ENCODE measurements around the gene MBD6. TPM values are rescaled to one million over a fixed set of nuclear protein-coding genes. Genes with fewer than 3 reads are reported as not detected.
"Not testable (repeated sequence)": the region's sequence is repeated elsewhere in the genome, so short reads cannot be mapped to it uniquely, and the experiment has no call there.

MBD6 gene
- total RNA-seq, 1 experiment from 2014 or later = 140 TPM

DNA sequence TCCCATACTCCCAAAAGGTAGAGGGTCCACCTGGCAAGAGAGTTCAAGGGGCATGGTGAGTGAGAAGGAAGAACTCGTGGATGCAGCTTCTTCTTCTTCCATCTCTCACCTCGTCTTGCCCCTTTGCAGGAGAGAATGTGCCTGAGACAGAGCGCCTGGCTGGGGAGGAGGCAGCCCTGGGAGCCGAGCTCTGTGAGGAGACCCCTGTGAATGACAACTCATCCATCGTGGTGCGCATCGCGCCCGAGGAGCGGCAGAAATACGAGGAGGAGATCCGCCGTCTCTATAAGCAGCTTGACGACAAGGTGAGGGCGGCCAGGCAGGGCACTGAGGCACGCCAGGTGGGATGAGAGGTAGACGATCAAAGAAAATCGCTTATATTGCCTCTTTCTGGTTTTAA lies 47.2 kb downstream of the MBD6 start:
- intact Hi-C loops (cut with micrococcal nuclease; ENCODE audit: unreplicated experiment) = no loop called here
- Histone ChIP-seq H3K36me3 (ENCODE audit: insufficient read depth, low read length, poor library complexity, severe bottlenecking) (no peaks in the 10 kb centered on the region), H3K27me3 (replicated peaks; ENCODE audit: insufficient read depth, low read depth, low read length, poor library complexity) (no peaks in the 10 kb centered on the region), H3K27ac (ENCODE audit: low read depth, low read length, poor library complexity, severe bottlenecking) (no peak overlapping the region), H3K4me1 (ENCODE audit: insufficient read depth, low read length, poor library complexity, severe bottlenecking) (no peaks in the 10 kb centered on the region), H3K4me3 (ENCODE audit: low read depth, low read length, poor library complexity, severe bottlenecking) (no peak overlapping the region), H3K9me3 (ENCODE audit: low read depth, low read length, poor library complexity, severe bottlenecking) (no peaks in the 10 kb centered on the region)
- TF ChIP-seq EZH2 (IDR thresholded peaks at IDR 0.05; ENCODE audit: borderline replicate concordance, low read depth, low read length, poor library complexity, severe bottlenecking) = no peak
- TF ChIP-seq CTCF (conservative IDR thresholded peaks at IDR 0.05; ENCODE audit: low read depth, low read length) = no peak
- ChIA-PET CTCF (no interaction called here), POLR2A (ENCODE audit: low non-redundant PET) (no interaction called here)
- DNase-seq (ENCODE audit: low spot score) = no peak
- BruUV-seq (replicated peaks) = no TSS peak

DNA sequence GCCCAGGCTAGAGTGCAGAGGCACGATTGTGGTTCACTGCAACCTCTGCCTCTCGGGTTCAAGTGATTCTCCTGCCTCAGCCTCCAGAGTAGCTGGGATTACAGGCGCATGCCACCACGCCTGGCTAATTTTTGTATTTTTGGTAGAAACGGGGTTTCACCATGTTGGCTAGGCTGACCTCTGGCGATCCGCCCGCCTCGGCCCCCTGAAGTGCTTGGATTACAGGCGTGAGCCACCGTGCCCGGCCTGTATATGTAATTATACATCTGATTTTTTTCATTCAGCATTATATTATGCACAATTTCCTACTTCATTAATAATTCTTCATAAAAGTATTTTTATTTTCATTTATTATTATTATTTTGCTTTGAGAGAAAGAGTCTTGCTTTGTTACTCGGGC lies 47.8 kb downstream of the MBD6 start:
- H3K36me3 ChIP-seq (ENCODE audit: insufficient read depth, low read length, poor library complexity, severe bottlenecking); BruUV-seq (replicated peaks); H3K27me3 ChIP-seq (replicated peaks; ENCODE audit: insufficient read depth, low read depth, low read length, poor library complexity); H3K4me1 ChIP-seq (ENCODE audit: insufficient read depth, low read length, poor library complexity, severe bottlenecking); DNase-seq (ENCODE audit: low spot score); H3K27ac ChIP-seq (ENCODE audit: low read depth, low read length, poor library complexity, severe bottlenecking); H3K4me3 ChIP-seq (ENCODE audit: low read depth, low read length, poor library complexity, severe bottlenecking); intact Hi-C loops (cut with micrococcal nuclease; ENCODE audit: unreplicated experiment); POLR2A ChIA-PET (ENCODE audit: low non-redundant PET); H3K9me3 ChIP-seq (ENCODE audit: low read depth, low read length, poor library complexity, severe bottlenecking): not testable (repeated sequence)
- CTCF ChIA-PET = interaction anchor here (1.3 kb wide), 1 partner anchor 13 kb away, joined by 4 read pairs; no protein-coding TSS in a partner anchor

DNA sequence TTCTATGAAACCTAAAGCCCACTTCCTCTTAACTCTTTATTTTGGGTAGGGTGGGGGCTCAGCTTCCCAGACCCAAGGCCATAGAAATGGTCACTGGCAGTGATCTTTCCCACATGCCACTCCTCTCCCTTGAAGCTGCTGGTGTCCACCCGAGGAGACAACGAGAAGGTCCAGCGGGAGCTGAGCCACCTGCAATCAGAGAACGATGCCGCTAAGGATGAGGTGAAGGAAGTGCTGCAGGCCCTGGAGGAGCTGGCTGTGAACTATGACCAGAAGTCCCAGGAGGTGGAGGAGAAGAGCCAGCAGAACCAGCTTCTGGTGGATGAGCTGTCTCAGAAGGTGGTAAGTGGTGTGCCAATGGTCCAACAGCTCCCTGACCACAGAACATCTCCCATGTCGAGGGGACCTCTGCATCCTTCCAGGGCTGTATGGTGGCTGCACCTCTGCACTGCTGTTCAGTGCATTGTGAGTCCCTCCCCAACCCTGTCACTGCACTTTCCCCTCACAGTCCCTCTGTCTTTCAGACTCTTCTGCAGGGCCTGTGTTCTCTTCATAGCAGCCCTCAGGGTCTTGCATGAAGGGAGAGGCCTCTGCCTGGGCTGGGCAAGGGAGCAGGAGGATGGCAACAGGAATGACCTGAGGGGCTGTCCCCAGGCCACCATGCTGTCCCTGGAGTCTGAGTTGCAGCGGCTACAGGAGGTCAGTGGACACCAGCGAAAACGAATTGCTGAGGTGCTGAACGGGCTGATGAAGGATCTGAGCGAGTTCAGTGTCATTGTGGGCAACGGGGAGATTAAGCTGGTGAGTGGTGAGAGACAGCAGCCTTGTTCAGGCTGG lies 49.5 kb downstream of the MBD6 start:
- CTCF ChIA-PET = interaction anchor here (0.5 kb wide), 1 partner anchor 128 kb away, joined by 4 read pairs; no protein-coding TSS in a partner anchor

More for the DNA sequence above, 49.5 kb downstream of the MBD6 start:
- POLR2A ChIA-PET (ENCODE audit: low non-redundant PET) = no interaction called here
- no peak for TF ChIP-seq CTCF (conservative IDR thresholded peaks at IDR 0.05; ENCODE audit: low read depth, low read length)
- no peak for TF ChIP-seq EZH2 (IDR thresholded peaks at IDR 0.05; ENCODE audit: borderline replicate concordance, low read depth, low read length, poor library complexity, severe bottlenecking)
- Histone ChIP-seq H3K4me1 (ENCODE audit: insufficient read depth, low read length, poor library complexity, severe bottlenecking) (no peaks in the 10 kb centered on the region), H3K27ac (ENCODE audit: low read depth, low read length, poor library complexity, severe bottlenecking) (no peak overlapping the region), H3K36me3 (ENCODE audit: insufficient read depth, low read length, poor library complexity, severe bottlenecking) (no peaks in the 10 kb centered on the region), H3K27me3 (replicated peaks; ENCODE audit: insufficient read depth, low read depth, low read length, poor library complexity) (no peaks in the 10 kb centered on the region), H3K4me3 (ENCODE audit: low read depth, low read length, poor library complexity, severe bottlenecking) (no peak overlapping the region), H3K9me3 (ENCODE audit: low read depth, low read length, poor library complexity, severe bottlenecking) (no peaks in the 10 kb centered on the region)
- no peak for DNase-seq (ENCODE audit: low spot score)
- no TSS peak for BruUV-seq (replicated peaks)
- intact Hi-C loops (cut with micrococcal nuclease; ENCODE audit: unreplicated experiment) = no loop called here

Measured in A673 (cell line).